A673 (cell line): ENCODE measurements around the gene F13A1. TPM values are rescaled to one million over a fixed set of nuclear protein-coding genes. Genes with fewer than 3 reads are reported as not detected.

Experiments
- BruUV-seq: library from RNA; stranded (reverse); fragments of 400-500 nt; replicated peaks from 2 replicates; lab custom pipeline; 2021; lab: Mats Ljungman, UMichigan
- CTCF ChIA-PET: fragments of 300-600 bp; sonication (Branson Sonifier 250); formaldehyde crosslinking; loops from one replicate; lab custom pipeline; 2022; ENCODE audit warnings: antibody characterized with exemption; lab: Charles Lee
- POLR2A ChIA-PET: fragments of 300-600 bp; sonication (Branson Sonifier 250); formaldehyde crosslinking; loops from one replicate; lab custom pipeline; 2022; ENCODE audit warnings: antibody characterized with exemption; ENCODE audit not compliant: low non-redundant PET; lab: Charles Lee
- DNase-seq: peaks from one replicate; pipeline ENCODE4 v3.0.0-alpha.2; 2015; ENCODE audit warnings: low spot score
- H3K27ac ChIP-seq: fragments of 200-600 bp; sonication (generic); 2 replicates; pipeline ENCODE4 v1.5.1; 2016; ENCODE audit warnings: mixed run types, low read depth, mild to moderate bottlenecking, mixed read lengths, antibody characterized with exemption, low read length; ENCODE audit not compliant: poor library complexity, severe bottlenecking
- H3K27me3 ChIP-seq: fragments of 200-600 bp; sonication (generic); replicated peaks from 2 replicates; pipeline ENCODE4 v1.6.1; 2017; ENCODE audit warnings: mixed run types, low read depth, mild to moderate bottlenecking, mixed read lengths, antibody characterized with exemption, low read length; ENCODE audit not compliant: insufficient read depth, poor library complexity
- H3K36me3 ChIP-seq: fragments of 200-600 bp; sonication (generic); 2 replicates; pipeline ENCODE4 v1.6.1; 2016; ENCODE audit warnings: mixed run types, mild to moderate bottlenecking, mixed read lengths, antibody characterized with exemption, low read length; ENCODE audit not compliant: insufficient read depth, poor library complexity, severe bottlenecking
- H3K4me1 ChIP-seq: fragments of 200-600 bp; sonication (generic); 2 replicates; pipeline ENCODE4 v1.6.1; 2017; ENCODE audit warnings: mixed run types, mild to moderate bottlenecking, mixed read lengths, antibody characterized with exemption, low read length; ENCODE audit not compliant: insufficient read depth, poor library complexity, severe bottlenecking
- H3K4me3 ChIP-seq: fragments of 200-600 bp; sonication (generic); 2 replicates; pipeline ENCODE4 v1.5.1; 2016; ENCODE audit warnings: low read depth, mixed run types, mild to moderate bottlenecking, mixed read lengths, low read length; ENCODE audit not compliant: poor library complexity, severe bottlenecking
- H3K9me3 ChIP-seq: fragments of 200-600 bp; sonication (generic); 2 replicates; pipeline ENCODE4 v1.6.1; 2016; ENCODE audit warnings: mixed run types, low read depth, mild to moderate bottlenecking, mixed read lengths, antibody characterized with exemption, low read length; ENCODE audit not compliant: poor library complexity, severe bottlenecking
- CTCF ChIP-seq: fragments of 300-800, 200-600 bp; sonication (generic); conservative IDR thresholded peaks from 2 replicates; pipeline ENCODE4 v1.5.1; 2017; ENCODE audit warnings: low read depth, mild to moderate bottlenecking, antibody characterized with exemption, low read length, moderate library complexity, mixed read lengths
- EZH2 ChIP-seq: fragments of 200-600 bp; sonication (generic); IDR thresholded peaks from 2 replicates; pipeline ENCODE4 v1.6.1; 2017; ENCODE audit warnings: borderline replicate concordance, low read depth, mild to moderate bottlenecking, mixed read lengths, antibody characterized with exemption, low read length; ENCODE audit not compliant: poor library complexity, severe bottlenecking
- intact Hi-C: fragments of 100-400 bp; cut with micrococcal nuclease; formaldehyde crosslinking; loops from one replicate; pipeline ENCODE4 v1.10.0; 2022; ENCODE audit not compliant: unreplicated experiment
- total RNA-seq: library from RNA; stranded (reverse); gene quantifications from 2 replicates; pipeline ENCODE4 v1.2.3, GENCODE V29; 2021

The F13A1 gene
- total RNA-seq, 1 experiment from 2014 or later: not detected

GRCh38 chr6:6148192-6148815 lies 172.2 kb downstream of the F13A1 start:
- Histone ChIP-seq H3K4me3 (no peak overlapping the region), H3K36me3 (no peaks in the 10 kb centered on the region), H3K27ac (no peak overlapping the region), H3K27me3 (peaks cover 20% of the 10 kb centered on the region), H3K9me3 (no peaks in the 10 kb centered on the region), H3K4me1 (no peaks in the 10 kb centered on the region)
- TF ChIP-seq EZH2 (no peak), CTCF (no peak)
- no peak for DNase-seq
- POLR2A ChIA-PET: no interaction called here
- intact Hi-C loops: no loop called here
- no TSS peak for BruUV-seq
- CTCF ChIA-PET: no interaction called here

GRCh38 chr6:6131492-6132109 lies 188.9 kb downstream of the F13A1 start:
- intact Hi-C loops: no loop called here
- ChIA-PET CTCF (interaction anchor here (0.6 to 2.1 kb wide), 12 partner anchors 42 to 1576 kb away, joined by 3 to 13 read pairs (median 5); no protein-coding TSS in a partner anchor), POLR2A (no interaction called here)
- BruUV-seq: no TSS peak
- peak; percentile 71 for DNase-seq
- no peak overlapping the region for H3K4me3 ChIP-seq
- H3K9me3 ChIP-seq: no peaks in the 10 kb centered on the region
- H3K27ac ChIP-seq: no peak overlapping the region
- no peaks in the 10 kb centered on the region for H3K4me1 ChIP-seq
- H3K36me3 ChIP-seq: no peaks in the 10 kb centered on the region
- no peaks in the 10 kb centered on the region for H3K27me3 ChIP-seq
- peak; percentile 71 for TF ChIP-seq CTCF
- no peak for TF ChIP-seq EZH2

GRCh38 chr6:6125495-6125894 lies 195.0 kb downstream of the F13A1 start:
- ChIA-PET CTCF (no interaction called here), POLR2A (no interaction called here)
- no peaks in the 10 kb centered on the region for H3K9me3 ChIP-seq
- no peaks in the 10 kb centered on the region for H3K36me3 ChIP-seq
- H3K27ac ChIP-seq: no peak overlapping the region
- intact Hi-C loops: no loop called here
- no peaks in the 10 kb centered on the region for H3K4me1 ChIP-seq
- TF ChIP-seq CTCF (no peak), EZH2 (no peak)
- no peaks in the 10 kb centered on the region for H3K27me3 ChIP-seq
- peak; percentile 18 for DNase-seq
- H3K4me3 ChIP-seq: no peak overlapping the region
- BruUV-seq: no TSS peak
